GM18511 (cell line): ENCODE data around the gene ZNF79.

Experiments
- ATAC-seq: cut with Tn5 transposase; IDR thresholded peaks from one replicate; pipeline ENCODE4 v1.9.1; 2021; ENCODE audit warnings: mild to moderate bottlenecking, moderate library complexity; ENCODE audit not compliant: unreplicated experiment

The ZNF79 gene

DNA sequence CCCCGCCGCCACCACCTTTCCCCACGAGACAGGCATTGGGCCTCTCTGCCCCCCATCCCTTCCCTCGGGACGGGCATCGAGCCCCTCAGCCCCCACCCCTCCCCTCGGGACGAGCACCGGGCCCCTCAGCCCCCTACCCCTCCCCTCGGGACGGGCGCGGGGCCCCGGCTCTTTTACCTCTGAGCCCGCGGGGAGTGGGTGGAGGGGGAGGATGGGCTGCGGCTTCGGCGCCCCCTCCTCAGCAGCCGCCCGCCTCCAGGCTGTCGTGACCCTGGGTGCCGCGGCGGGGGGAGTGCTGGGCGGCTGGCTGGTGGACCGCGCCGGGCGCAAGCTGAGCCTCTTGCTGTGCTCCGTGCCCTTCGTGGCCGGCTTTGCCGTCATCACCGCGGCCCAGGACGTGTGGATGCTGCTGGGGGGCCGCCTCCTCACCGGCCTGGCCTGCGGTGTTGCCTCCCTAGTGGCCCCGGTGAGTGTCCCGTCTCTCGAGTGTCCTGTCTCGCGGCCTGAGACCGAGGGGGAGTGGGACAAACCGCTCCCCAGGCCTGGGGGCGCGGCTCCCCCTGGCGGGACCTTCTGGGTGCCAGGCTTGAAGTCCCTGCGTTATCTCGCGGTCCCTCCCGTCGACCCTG, 26.4 kb upstream of the ZNF79 start:
- no peak for ATAC-seq

DNA sequence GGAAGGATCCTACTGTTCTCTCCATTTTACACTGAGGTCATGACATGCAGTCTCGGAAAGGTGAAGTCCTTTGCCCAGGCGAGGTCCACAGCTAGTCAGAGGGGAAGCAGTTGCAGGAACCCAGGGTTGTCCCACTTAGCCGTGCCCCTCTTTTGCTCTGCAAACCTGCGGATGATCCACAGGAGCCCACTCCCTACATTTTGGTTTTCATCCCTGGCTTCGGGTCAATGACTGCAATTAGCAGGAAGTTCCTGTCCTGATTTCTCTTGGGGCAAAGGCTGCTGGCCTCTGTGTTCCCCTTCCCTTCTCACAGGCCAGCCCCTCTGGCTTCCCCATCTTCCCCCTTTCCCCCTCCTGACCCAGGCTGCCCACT, 25.9 kb upstream of the ZNF79 start:
- no peak for ATAC-seq

DNA sequence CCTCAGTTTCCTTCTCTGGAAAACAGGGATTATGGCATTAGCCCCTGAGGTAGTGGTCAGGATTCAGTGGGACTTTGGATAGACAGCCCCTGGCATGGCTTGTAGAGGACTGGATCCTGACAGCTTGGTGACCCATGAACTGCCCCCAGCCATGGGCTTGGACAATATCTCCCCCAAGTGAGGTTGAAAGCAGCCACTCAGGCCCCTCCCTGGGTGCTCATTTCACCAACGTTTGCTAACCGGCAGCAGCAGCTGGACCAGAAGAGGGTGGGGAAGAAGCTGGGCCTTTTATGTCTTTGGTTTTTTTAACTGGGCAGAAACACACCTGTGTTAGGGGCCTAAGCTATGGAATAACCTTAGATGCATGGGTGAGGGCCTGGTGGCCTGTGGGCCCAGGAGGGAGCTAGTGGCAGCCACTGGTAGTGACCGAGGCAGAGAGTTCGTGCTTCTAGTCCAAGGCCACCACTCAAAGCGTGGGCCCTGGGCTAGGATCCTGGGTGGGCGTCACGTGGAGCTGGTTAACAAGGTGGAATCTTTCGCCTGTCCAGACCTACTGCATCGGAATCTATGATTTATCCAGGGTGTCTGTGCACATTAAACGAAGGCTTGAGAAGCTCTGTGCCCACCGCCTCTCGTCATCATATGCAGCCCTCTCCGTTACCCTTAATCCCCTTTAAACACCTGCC, 25.3 kb upstream of the ZNF79 start:
- ATAC-seq: no peak

- ATAC-seq: no peak
Measured at GRCh38 chr9:127399736-127400269, 24.4 kb upstream of the ZNF79 start.

GRCh38 chr9:127402401-127403090, 21.6 kb upstream of the ZNF79 start:
- no peak for ATAC-seq

DNA sequence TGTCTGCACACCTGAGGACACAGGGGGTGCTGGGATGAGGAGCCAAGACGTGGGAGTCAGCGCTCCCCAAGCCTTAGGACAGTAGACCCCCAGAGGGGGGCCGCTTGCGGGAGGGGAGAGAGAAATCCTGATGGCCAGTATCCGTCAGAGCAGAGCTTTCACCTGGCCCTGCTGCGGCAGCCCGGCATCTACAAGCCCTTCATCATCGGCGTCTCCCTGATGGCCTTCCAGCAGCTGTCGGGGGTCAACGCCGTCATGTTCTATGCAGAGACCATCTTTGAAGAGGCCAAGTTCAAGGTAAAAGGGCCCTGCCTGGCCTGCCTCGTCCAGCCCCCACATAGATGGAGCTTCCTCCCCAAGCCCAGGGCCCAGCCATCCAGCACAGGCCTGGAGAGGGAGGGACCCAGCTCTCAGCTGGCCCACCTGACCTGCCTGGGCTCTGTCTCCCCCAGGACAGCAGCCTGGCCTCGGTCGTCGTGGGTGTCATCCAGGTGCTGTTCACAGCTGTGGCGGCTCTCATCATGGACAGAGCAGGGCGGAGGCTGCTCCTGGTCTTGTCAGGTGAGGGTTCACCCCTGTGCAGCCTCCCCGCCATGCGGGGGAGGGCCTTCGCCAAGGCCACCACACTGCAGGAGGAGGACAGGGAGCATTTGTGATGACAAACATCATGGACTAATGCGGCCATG, 20.5 kb upstream of the ZNF79 start:
- no peak for ATAC-seq

GRCh38 chr9:127404631-127405030, 19.6 kb upstream of the ZNF79 start:
- no peak for ATAC-seq

DNA sequence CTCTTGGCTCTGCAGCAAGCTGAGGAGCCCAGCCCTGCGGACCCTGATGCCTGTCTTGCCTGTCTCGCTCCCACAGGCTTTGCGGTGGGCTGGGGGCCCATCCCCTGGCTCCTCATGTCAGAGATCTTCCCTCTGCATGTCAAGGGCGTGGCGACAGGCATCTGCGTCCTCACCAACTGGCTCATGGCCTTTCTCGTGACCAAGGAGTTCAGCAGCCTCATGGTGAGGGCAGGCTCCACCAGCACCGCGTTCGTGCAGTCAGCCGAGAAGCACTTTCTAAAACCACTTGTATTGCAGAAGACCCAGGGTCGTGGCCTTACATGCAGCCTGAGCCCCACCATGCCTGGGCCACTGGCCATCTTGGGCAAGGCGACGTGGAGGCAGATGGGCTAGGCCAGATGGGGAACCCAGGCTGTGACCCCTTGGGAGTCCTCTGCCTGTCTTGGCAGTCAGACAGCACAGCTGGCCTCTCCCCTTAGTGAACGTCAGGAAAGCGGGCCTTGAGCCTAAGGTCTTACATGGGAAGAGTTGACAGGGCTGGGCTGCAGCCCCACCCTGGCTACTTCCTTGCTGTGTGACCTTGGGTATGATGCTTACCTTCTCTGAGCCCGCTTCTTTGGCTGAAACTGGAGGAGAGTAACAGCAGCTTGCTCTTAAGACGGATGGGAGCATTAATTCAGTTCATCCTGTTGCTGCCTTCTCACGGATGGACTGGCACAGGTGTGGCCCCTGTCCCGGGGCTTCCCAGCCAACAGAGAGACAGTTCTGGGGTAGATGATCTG, 18.6 kb upstream of the ZNF79 start:
- ATAC-seq: no peak

DNA sequence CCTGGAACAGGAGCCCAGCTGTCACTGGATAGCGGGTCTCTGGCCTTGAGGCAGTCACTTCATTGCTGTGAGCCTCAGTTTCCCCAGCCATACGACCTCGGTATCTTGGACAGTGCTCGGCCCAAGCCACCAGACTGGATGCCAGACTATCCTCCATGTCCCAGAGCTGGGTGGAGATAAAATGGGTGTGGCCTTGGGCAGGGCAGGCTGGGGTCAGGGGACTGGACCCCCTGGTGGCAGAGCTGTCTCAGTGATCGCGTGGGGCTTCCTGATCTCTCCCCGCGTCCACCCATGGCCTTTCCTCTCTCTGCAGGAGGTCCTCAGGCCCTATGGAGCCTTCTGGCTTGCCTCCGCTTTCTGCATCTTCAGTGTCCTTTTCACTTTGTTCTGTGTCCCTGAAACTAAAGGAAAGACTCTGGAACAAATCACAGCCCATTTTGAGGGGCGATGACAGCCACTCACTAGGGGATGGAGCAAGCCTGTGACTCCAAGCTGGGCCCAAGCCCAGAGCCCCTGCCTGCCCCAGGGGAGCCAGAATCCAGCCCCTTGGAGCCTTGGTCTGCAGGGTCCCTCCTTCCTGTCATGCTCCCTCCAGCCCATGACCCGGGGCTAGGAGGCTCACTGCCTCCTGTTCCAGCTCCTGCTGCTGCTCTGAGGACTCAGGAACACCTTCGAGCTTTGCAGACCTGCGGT, 17.2 kb upstream of the ZNF79 start:
- no peak for ATAC-seq

DNA sequence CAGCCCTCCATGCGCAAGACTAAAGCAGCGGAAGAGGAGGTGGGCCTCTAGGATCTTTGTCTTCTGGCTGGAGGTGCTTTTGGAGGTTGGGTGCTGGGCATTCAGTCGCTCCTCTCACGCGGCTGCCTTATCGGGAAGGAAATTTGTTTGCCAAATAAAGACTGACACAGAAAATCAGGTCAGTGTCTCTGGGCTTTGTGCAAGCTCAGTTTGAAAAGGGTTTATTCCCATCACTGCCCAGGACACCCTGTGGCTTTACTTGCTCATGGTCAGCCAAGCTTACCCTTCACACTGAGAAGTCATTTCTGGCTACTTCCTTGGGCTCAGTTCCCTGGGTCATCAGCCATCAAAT, 16.7 kb upstream of the ZNF79 start:
- no peak for ATAC-seq

DNA sequence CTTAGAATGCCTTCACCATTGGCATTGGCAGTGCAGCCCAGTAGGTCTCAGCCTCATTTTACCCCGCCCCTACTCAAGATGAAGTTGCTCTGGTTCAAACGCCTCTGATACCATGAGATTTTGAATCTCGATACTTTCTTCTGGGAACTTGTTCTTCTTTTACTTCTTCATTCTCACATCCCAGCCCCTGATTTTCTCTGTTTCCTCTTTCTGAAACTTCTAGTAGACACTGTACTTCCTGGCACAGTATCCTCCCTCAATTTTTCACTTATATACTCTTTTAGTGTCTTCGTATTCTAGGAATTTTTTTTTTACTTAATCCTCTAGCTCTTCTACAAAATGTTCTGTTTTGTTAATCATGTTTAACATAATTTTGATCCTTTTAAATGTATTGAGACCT, 13.1 kb upstream of the ZNF79 start:
- no peak for ATAC-seq

- no peak for ATAC-seq
Measured at GRCh38 chr9:127415141-127415540, 9.0 kb upstream of the ZNF79 start.

GRCh38 chr9:127415657-127416056, 8.5 kb upstream of the ZNF79 start:
- ATAC-seq: no peak

DNA sequence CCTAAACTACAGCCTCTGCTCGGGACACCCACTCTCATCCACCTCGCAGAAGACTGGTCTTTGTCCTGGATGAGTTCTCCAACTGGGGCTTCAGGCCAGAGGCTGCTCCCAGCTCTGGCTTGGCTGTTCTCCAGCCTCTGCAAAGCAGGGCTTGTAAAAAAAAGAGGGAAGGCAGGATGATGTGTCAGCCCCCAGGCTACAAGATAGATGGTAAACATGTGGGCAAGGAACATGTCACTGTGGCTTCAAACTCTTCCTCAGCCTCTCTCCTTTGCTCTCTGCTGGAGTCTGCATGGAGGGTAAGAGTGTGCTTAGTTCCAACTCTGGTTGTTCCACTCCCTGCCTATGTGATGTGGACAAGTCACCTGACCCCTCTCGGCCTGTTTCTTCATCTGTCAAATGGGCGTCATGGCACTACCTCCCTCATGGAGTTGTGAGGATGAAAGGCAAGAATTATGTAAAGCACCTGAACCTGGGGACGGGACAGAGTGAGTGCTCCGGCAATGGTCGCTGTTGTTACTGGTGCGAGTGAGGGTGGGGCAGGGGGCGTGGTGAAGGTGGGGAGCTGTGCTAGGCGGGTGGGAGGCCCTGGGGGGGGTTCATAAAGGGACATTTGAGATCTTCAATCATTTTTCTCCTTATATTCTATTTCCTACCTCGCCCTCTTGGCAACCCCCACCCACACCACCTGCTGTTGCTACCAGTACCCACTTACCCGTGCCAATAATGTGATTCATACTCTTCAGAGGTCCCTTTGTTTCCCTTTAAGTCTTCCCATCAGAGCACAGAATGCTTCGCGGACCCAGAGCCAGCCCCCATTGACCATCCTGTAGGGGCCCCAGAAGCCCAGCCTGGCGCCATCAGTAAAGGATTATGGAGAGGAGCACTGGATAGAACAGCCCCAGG, 6.8 kb upstream of the ZNF79 start:
- ATAC-seq: no peak

DNA sequence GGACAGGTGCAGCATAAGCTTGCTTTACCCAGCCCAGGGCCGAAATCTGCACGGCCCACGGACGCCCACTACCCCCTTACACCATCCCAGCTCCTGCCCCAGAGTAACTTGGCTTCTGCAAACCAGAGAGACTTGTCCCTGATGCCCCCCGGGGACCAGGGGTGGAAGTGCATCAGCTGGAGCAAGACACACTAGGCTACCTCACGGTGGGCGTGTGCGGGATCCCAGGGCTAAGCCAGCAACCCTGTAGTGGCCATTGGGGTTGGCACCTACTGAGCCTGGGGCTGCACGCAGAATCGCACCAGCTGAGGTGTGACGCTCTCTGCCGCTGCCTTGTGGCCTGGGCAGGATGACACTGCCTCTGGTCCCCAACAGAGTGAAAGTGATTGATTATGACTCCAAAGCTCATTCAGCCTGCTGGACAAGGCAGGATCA, 6.1 kb upstream of the ZNF79 start:
- ATAC-seq: no peak

GRCh38 chr9:127419348-127419747, 4.8 kb upstream of the ZNF79 start:
- no peak for ATAC-seq

GRCh38 chr9:127421057-127421456, 3.1 kb upstream of the ZNF79 start:
- no peak for ATAC-seq

DNA sequence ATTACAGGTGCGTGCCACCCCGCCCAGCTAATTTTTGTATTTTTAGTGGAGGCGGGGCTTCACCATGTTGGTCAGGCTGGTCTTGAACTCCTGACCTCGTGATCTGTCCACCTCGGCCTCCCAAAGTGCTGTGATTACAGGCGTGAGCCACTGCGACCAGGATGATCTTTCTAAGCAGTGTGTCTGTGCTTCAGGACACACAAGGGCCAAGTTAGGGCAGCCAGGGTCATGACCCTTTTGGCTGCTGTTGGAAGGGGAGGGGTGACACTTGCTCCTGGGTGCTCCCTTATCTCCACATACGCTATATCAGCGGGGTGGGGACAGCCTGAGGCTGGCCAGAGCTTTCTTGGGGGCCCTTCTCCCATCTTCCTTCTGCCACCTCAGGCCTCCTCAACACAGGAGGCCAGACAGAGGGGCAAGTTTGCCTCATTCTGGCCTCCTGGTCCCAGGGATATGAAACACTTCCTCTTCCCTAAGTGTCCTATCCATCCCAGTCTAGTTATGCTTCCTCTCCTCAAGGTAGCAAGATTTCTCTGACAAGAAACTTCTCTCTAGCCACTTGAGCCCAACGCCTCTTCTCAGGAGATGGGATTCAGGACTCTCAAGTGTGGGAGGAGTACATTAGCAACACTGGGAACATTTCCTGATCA, 1.9 kb upstream of the ZNF79 start:
- ATAC-seq: no peak

DNA sequence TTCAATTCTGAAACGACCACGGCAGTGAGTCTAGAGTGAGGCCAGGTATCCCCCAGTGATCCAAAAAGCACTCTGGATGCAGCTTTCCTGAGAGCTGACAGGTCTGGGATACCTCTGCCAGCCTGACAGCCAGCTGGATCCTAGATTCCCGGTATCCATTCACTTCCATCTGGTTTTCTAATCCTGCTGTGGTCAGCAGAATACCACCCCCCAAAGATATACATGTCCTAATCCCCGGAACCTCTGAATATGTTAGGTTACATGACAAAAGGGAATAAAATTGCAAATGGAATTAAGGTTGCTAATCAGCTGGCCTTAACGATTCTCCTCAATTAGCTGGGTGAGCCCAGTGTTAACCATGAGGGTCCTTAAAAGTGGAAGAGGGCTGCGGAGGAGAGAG, 1.4 kb upstream of the ZNF79 start:
- no peak for ATAC-seq
